ENCODE measurements around the gene DGAT2.

DGAT2 gene

GRCh38 chr11:75802021-75802912 lies 33.7 kb downstream of the DGAT2 start:
- Mint-ChIP-seq H3K27me3 (ENCODE audit: low read depth) (peaks cover 6% of the 10 kb centered on the region), H3K4me3 (no peak overlapping the region), H3K9me3 (no peaks in the 10 kb centered on the region), H3K4me1 (no peaks in the 10 kb centered on the region), H3K27ac (no peak overlapping the region), H3K36me3 (ENCODE audit: low read depth) (no peaks in the 10 kb centered on the region)
- TF ChIP-seq, protein P1, sequence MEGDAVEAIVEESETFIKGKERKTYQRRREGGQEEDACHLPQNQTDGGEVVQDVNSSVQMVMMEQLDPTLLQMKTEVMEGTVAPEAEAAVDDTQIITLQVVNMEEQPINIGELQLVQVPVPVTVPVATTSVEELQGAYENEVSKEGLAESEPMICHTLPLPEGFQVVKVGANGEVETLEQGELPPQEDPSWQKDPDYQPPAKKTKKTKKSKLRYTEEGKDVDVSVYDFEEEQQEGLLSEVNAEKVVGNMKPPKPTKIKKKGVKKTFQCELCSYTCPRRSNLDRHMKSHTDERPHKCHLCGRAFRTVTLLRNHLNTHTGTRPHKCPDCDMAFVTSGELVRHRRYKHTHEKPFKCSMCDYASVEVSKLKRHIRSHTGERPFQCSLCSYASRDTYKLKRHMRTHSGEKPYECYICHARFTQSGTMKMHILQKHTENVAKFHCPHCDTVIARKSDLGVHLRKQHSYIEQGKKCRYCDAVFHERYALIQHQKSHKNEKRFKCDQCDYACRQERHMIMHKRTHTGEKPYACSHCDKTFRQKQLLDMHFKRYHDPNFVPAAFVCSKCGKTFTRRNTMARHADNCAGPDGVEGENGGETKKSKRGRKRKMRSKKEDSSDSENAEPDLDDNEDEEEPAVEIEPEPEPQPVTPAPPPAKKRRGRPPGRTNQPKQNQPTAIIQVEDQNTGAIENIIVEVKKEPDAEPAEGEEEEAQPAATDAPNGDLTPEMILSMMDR (IDR thresholded peaks at IDR 0.05; ENCODE audit: unreplicated experiment in 3 of 3), result no peak

DNA sequence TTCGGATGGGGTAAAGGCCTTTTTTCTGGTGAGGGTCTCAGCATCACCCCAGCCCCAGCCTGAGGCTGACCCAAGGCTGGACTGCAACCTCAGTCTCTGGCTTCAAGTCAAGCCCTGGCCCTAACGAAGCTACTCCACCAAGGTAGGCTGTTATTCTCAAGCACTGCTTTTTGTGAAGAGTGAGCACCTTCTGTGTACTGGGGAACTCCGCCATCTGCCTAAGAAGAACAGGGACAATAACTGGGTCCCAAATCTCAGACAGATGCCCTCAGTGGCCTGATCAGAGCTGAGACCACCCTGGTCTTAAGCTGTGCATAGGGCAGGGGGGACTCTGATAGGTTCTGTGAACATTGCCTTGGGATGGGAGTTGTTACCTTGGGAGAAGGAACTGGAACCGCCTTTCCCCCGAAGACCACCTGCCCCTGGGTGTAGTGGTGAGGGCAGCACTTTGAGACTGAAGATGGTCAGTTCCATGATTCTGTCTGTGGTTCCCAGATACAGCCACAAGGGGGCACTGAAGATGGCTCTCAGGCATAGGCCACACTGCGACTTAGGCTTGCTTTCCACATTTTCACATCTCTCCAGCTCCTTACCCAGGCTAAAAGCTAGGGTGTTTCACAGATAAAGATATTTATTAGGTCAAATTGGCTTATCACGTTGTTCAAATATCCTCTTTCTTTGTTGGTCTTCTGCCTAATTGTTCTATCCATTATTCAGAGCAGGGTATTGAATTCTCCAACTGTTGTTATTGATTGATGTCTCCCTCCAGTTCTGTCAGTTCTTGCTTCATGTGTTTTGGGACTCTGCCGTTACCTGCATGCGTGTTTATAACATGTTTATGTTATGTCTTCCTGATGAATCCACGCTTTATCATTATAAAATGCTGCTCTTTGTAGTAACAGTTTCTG lies 34.6 kb downstream of the DGAT2 start:
- H3K27ac Mint-ChIP-seq, result no peak overlapping the region
- TF ChIP-seq, protein P1 (IDR thresholded peaks at IDR 0.05; ENCODE audit: unreplicated experiment in 3 of 3), result peak; percentile 81 to 89 (median 83)
- no peaks in the 10 kb centered on the region for H3K36me3 Mint-ChIP-seq (ENCODE audit: low read depth)
- H3K4me3 Mint-ChIP-seq, result no peak overlapping the region
- peaks cover 4% of the 10 kb centered on the region for H3K27me3 Mint-ChIP-seq (ENCODE audit: low read depth)
- no peaks in the 10 kb centered on the region for H3K4me1 Mint-ChIP-seq
- H3K9me3 Mint-ChIP-seq, result no peaks in the 10 kb centered on the region

GRCh38 chr11:75809111-75809510 lies 40.5 kb downstream of the DGAT2 start:
- Mint-ChIP-seq H3K4me3 (no peak overlapping the region), H3K9me3 (no peaks in the 10 kb centered on the region), H3K27me3 (ENCODE audit: low read depth) (no peaks in the 10 kb centered on the region), H3K27ac (no peak overlapping the region), H3K4me1 (no peaks in the 10 kb centered on the region), H3K36me3 (ENCODE audit: low read depth) (no peaks in the 10 kb centered on the region)
- TF ChIP-seq, protein P1 (IDR thresholded peaks at IDR 0.05; ENCODE audit: unreplicated experiment in 3 of 3), result no peak

DNA sequence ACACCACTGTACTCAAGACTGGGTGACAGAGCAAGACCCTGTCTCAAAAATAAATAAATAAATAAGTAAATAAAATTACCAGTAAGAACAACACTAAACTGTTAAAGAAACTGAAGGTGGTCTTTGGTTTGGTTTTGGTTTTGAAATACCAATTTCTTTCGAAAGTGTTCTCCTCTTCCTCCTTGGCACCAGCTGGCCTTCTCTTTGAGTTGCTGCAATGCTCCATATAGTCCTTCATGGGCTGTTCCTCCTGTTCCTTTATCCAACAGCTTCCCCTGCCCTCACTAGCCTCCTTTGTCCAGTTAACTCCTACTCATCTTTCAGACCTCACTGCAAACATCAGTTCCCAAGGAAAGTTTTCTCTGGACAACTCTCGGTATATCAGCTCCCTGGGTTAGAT lies 41.4 kb downstream of the DGAT2 start:
- no peak overlapping the region for H3K27ac Mint-ChIP-seq
- TF ChIP-seq, protein P1 (IDR thresholded peaks at IDR 0.05; ENCODE audit: unreplicated experiment in 3 of 3), result no peak
- no peaks in the 10 kb centered on the region for H3K4me1 Mint-ChIP-seq
- H3K27me3 Mint-ChIP-seq (ENCODE audit: low read depth), result no peaks in the 10 kb centered on the region
- H3K36me3 Mint-ChIP-seq (ENCODE audit: low read depth), result no peaks in the 10 kb centered on the region
- H3K9me3 Mint-ChIP-seq, result no peaks in the 10 kb centered on the region
- H3K4me3 Mint-ChIP-seq, result no peak overlapping the region

- TF ChIP-seq, protein P1 (IDR thresholded peaks at IDR 0.05; ENCODE audit: unreplicated experiment in 3 of 3), result no peak
- H3K9me3 Mint-ChIP-seq, result no peaks in the 10 kb centered on the region
- H3K4me1 Mint-ChIP-seq, result no peaks in the 10 kb centered on the region
- no peaks in the 10 kb centered on the region for H3K27me3 Mint-ChIP-seq (ENCODE audit: low read depth)
- no peaks in the 10 kb centered on the region for H3K36me3 Mint-ChIP-seq (ENCODE audit: low read depth)
- H3K27ac Mint-ChIP-seq, result no peak overlapping the region
- H3K4me3 Mint-ChIP-seq, result no peak overlapping the region
Observed at GRCh38 chr11:75810637-75811390, 42.2 kb downstream of the DGAT2 start.

All from nephron (organoid).